Measurements from ENCODE around the gene SUCLG2.

Gene SUCLG2

GRCh38 chr3:67437090-67437489, 217.3 kb downstream of the SUCLG2 start:
- no peak for DNase-seq

- DNase-seq, result no peak
These were observed 221.3 kb downstream of the SUCLG2 start for GRCh38 chr3:67433109-67433508.

DNA sequence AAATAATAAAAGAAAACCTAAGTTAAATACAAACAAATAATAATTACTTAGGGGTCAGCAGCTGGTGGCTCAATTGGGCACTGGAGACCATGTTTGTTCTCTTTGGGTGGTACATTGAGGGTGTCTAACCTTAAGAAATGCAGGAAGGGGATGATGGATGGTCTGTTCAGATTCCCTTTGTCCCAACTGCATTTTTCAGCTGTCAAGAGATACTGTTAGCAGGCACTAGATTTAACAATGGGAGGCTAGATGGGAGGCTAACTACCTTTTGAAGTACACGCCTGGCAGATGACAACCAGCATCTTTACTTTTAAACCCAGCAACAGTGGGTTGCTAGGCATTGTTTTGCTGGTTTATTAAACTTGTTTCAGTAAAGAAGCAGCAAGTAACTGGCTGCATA, 222.5 kb downstream of the SUCLG2 start:
- no peak for DNase-seq

GRCh38 chr3:67423722-67424121, 230.7 kb downstream of the SUCLG2 start:
- DNase-seq, result no peak

- DNase-seq, result no peak
These were observed 232.5 kb downstream of the SUCLG2 start for GRCh38 chr3:67421912-67422311.

- DNase-seq, result no peak
These were observed 234.6 kb downstream of the SUCLG2 start for GRCh38 chr3:67419779-67420178.

DNA sequence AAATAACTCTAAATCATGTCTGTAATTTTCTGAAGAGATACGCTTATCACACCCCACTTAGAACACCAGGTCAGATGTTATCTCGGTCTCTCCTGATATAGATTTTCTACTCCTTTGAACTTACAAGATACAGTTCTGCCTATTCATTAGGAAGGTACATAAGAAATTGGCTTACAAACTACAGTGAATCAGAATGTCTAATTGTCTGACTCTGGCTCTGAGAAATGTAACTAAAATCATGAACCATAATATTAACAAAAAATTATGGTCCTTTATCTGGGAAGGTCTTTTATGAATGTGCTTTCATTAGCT, 235.2 kb downstream of the SUCLG2 start:
- no peak for DNase-seq

DNA sequence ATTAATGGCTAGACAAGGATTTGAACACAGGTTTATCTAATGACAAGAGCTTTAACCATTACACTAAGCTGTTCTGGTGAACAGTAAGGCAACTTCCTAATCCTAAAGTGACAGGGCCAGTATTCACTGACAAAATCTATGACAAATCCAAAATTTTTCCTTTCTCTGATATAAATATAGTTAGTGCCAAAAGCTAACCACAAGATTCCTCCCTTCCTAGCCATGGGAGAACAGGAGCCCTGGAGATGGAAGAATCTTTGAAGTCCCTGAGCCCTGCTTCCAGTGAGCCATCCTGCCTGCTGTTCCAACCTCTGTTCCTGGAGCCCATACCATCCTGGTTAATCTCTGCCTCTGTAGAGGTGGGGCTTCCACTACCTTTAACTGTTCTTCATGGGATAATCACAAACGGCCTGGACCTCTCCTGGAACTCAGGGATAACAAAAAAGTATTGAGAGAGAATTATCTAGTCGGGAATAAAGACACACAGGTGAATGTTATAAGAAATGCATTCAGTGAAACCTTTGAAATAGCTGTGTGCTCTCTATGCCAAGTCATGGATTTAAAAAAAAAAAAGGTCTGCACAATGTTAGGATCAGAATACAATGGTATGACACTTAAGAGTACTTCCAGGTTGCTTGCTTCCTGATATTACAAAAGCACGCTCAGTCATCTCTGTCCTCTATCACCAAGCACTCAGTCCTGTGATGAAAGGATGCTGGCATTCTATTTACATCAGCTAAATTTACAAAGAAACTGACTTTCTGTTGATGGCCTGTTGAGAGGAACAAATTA, 235.8 kb downstream of the SUCLG2 start:
- no peak for DNase-seq

GRCh38 chr3:67416703-67417102, 237.7 kb downstream of the SUCLG2 start:
- no peak for DNase-seq

DNA sequence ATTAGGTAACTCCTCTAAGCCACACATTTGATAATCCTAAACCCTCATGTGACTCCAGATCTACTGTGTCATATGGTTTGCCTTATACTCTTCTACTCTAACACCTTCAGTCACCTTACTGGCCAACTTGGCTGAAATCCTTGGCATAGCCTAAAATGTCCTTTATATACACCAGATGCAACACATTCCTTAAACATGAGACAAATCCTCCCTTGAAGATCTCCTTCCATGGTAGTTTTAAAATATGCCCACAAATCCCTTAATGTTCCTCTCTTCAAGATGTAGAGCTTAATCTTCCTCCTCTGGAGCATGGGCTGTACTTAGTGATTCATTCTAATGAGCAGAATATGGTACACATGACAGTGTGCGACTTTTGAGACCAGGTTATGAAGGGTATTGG, 238.9 kb downstream of the SUCLG2 start:
- no peak for DNase-seq

- no peak for DNase-seq
These were observed 239.7 kb downstream of the SUCLG2 start for GRCh38 chr3:67414740-67415139.

- DNase-seq, result no peak
These were observed 249.2 kb downstream of the SUCLG2 start for GRCh38 chr3:67405193-67405592.

GRCh38 chr3:67402873-67403272, 251.5 kb downstream of the SUCLG2 start:
- no peak for DNase-seq

- DNase-seq, result no peak
These were observed 252.5 kb downstream of the SUCLG2 start for GRCh38 chr3:67401921-67402320.

DNA sequence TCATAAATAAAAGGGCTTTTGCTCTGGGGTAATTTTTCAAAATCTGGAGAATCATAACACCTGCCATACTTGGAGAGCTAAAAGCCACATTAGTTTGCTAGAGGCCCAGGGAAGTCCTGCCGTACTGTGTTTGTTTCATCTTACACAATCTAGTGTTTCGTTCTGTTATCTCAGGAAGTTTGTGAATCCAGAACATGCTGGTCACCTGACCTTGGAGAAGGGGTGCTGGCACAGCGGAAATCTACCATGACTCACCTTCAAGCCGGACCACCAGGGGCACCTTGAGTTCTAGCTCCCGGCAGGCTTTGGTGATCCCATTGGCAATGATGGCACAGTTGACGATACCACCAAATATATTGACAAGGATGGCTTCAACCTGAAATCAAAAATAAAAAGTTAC, 253.9 kb downstream of the SUCLG2 start:
- no peak for DNase-seq

DNA sequence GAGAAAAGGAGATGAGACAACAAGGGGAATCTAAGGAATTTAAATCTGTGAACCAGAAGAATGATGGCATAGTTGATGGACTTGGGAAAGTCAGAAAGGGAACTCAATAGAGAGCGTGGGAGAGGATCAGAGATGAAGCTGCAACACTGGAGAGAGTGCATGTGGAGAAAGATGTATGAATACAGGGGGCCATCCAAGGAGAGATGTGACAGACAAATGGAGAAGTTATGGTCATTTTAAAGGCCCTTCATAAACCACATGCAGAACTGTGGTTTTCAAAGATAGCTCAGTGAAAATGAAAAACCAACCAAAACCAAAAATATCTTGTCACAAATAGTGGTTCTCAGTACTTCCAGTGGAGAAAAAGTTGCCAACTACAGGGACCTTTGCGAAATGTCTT, 265.2 kb downstream of the SUCLG2 start:
- DNase-seq, result no peak

DNA sequence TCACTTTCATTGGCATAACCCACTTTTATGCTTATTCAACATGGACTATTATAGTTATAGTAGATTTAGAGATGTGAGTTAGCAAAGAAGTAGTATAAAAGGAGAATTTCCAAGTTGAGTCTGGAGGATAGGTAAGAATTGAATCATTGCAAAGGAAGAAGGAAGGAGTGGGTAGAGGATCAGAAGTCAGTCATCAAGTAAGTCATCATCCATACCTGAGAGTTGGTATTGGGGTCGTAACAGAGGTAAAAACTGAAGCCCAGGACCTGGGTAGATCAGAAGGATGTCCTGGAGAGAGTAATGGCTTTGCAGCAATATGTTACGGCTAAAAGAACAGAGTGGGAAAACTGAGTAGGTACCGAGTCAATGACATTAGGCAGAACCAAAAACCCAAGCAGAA, 265.7 kb downstream of the SUCLG2 start:
- DNase-seq, result no peak

DNA sequence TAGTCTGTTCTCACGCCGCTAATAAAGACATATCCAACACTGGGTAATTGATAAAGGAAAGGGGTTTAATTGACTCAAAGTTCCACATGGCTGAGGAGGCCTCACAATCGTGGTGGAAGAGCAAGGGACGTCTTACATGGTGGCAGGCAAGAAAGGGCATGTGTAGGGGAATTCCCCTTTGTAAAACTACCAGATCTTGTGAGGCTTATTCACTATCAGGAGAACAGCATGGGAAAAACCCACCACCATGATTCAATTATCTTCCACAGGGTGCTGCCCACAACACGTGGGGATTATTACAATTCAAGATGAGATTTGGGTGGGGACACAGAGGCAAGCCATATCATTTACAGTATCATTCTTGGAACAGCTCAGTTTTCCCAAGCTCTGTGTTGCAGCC, 268.0 kb downstream of the SUCLG2 start:
- DNase-seq, result no peak

GRCh38 chr3:67384760-67385397, 269.5 kb downstream of the SUCLG2 start:
- peak in 1 of 2 experiments; percentile 1 for DNase-seq

- no peak for DNase-seq
These were observed 270.4 kb downstream of the SUCLG2 start for GRCh38 chr3:67384016-67384415.

GRCh38 chr3:67383379-67383778, 271.0 kb downstream of the SUCLG2 start:
- no peak for DNase-seq

DNA sequence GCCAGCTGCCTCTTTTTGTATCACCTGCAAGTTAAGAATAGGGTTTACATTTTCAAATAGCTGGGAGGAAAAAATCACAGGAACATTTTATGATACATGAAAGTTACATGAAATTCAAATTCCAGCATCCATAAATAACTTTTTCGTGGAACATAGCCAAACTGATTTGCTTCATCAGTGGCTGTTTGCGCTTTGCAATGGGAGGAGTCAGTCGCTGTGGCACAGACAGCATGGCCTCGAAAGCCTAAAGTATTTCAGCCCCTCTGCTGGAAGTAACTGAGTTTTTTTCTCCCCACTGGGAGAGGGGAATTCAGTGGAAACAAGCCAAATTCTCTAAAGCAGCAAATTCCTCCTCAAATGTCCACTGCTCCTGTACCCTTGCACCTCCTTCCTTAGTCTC, 271.9 kb downstream of the SUCLG2 start:
- no peak for DNase-seq

GRCh38 chr3:67381667-67382272, 272.6 kb downstream of the SUCLG2 start:
- DNase-seq, result no peak

DNA sequence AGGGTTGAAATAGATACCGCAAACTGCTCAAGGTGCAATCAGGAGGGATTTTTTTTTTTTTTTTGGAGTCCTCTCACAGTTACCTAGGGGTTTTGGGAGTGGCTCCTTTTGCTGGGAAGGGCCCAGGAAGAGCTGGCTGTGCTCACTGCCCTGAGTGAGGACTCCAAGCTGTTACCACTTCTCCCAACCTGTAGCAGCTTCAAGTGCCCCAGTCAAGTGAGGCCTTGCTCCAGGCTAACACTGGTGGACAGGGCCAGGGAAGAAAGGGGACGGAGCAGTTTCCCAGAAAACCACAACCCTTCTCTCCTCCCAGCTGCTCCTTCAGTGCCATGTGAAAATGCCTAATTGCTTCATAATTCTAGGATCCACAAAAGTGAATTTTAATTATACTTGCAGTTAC, 274.3 kb downstream of the SUCLG2 start:
- DNase-seq, result no peak

DNA sequence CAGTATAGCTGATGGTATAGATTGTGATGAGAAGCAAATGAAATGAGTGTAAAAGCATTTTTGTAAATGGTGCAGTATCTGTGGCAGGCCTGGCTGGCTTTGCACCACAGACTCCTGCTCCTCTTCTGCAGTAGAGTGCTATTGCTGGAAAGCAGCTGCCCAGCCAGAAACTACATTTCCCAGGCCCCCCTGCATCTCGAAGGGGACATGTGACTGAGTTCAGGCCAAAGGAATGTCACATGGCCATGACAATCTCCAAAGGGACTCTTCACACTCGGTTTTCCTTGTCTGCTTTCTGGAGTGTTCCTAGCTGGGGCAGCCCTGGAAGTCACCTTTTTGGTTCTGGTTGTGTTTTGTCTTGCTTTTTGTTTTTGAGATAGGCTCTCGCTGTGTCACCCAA, 277.1 kb downstream of the SUCLG2 start:
- no peak for DNase-seq
